ENCODE data around the gene CHAT. TPM values are rescaled to one million over a fixed set of nuclear protein-coding genes. Genes with fewer than 3 reads are reported as not detected.

CHAT gene
- total RNA-seq, 2 experiments from 2014 or later, result not detected

DNA sequence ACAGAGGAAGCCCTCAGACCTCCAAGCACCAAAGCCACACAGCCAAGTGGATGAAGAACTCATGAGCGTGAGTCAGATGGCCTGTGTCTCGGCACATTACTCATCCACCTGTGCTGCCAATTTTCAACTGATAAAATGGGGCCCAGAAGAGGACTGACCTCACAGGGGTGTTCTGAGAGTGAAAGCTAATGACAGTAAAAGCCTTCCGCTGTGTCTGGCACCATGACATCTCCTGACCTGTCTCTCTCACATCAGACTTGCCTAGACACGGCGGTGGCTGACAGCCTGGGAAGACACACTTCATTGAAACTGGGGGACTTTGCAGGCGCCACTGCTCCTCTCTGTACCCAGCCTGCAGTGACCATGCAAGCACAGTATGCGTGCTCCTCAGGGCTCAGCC, 12.0 kb upstream of the CHAT start:
- intact Hi-C loops (cut with DNase I, micrococcal nuclease), result no loop called here
- ATAC-seq (ENCODE audit: poor library complexity) (no peak), DNase-seq (peak in 1 of 14 experiments; percentile 7)
- peaks cover 16 to 20% of the 10 kb centered on the region in 2 experiments for H3K27me3 ChIP-seq (ENCODE audit: control insufficient read depth in 1 of 2, insufficient read depth in 2 of 2, low read length in 2 of 2)
- H3K4me1 ChIP-seq (ENCODE audit: insufficient read depth, low read length), result no peaks in the 10 kb centered on the region
- Mint-ChIP-seq H3K9me3 (no peaks in the 10 kb centered on the region), H3K4me3 (no peak overlapping the region), H3K27me3 (peaks cover 85% of the 10 kb centered on the region), H3K27ac (no peak overlapping the region), H3K36me3 (ENCODE audit: low read depth) (no peaks in the 10 kb centered on the region), H3K4me1 (ENCODE audit: low read depth) (peaks cover 3% of the 10 kb centered on the region)
- H3K4me3 ChIP-seq (ENCODE audit: low read length), result no peak overlapping the region
- no peaks in the 10 kb centered on the region for H3K36me3 ChIP-seq (ENCODE audit: insufficient read depth, low read length)
- TF ChIP-seq, protein P1, sequence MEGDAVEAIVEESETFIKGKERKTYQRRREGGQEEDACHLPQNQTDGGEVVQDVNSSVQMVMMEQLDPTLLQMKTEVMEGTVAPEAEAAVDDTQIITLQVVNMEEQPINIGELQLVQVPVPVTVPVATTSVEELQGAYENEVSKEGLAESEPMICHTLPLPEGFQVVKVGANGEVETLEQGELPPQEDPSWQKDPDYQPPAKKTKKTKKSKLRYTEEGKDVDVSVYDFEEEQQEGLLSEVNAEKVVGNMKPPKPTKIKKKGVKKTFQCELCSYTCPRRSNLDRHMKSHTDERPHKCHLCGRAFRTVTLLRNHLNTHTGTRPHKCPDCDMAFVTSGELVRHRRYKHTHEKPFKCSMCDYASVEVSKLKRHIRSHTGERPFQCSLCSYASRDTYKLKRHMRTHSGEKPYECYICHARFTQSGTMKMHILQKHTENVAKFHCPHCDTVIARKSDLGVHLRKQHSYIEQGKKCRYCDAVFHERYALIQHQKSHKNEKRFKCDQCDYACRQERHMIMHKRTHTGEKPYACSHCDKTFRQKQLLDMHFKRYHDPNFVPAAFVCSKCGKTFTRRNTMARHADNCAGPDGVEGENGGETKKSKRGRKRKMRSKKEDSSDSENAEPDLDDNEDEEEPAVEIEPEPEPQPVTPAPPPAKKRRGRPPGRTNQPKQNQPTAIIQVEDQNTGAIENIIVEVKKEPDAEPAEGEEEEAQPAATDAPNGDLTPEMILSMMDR (IDR thresholded peaks at IDR 0.05), result no peak
- no peak overlapping the region for H3K27ac ChIP-seq (ENCODE audit: low read depth in 1 of 2, low read length in 2 of 2)
- ChIA-PET POLR2A (no interaction called here), CTCF (no interaction called here)
- peaks cover 0 to 11% of the 10 kb centered on the region in 2 experiments for H3K9me3 ChIP-seq (ENCODE audit: control insufficient read depth in 1 of 2, insufficient read depth in 1 of 2, low read length in 2 of 2)

- Mint-ChIP-seq H3K36me3 (ENCODE audit: low read depth) (no peaks in the 10 kb centered on the region), H3K4me3 (no peak overlapping the region), H3K9me3 (no peaks in the 10 kb centered on the region), H3K27ac (no peak overlapping the region), H3K27me3 (peaks cover 85% of the 10 kb centered on the region), H3K4me1 (ENCODE audit: low read depth) (peaks cover 5% of the 10 kb centered on the region)
- ATAC-seq (ENCODE audit: poor library complexity), result no peak
- Histone ChIP-seq H3K27ac (ENCODE audit: low read depth in 1 of 2, low read length in 2 of 2) (no peak overlapping the region), H3K36me3 (ENCODE audit: insufficient read depth, low read length) (no peaks in the 10 kb centered on the region), H3K27me3 (ENCODE audit: control insufficient read depth in 1 of 2, insufficient read depth in 2 of 2, low read length in 2 of 2) (peaks cover 19 to 25% of the 10 kb centered on the region in 2 experiments), H3K4me1 (ENCODE audit: insufficient read depth, low read length) (peaks cover 5% of the 10 kb centered on the region), H3K9me3 (ENCODE audit: control insufficient read depth in 1 of 2, insufficient read depth in 1 of 2, low read length in 2 of 2) (peaks cover 0 to 16% of the 10 kb centered on the region in 2 experiments), H3K4me3 (ENCODE audit: low read length) (no peak overlapping the region)
- DNase-seq, result no peak
- ChIA-PET CTCF (no interaction called here), POLR2A (no interaction called here)
- intact Hi-C loops (cut with DNase I, micrococcal nuclease), result no loop called here
- TF ChIP-seq, protein P1 (IDR thresholded peaks at IDR 0.05), result no peak
Measured at GRCh38 chr10:49602380-49603023, 11.3 kb upstream of the CHAT start.

- peaks cover 5% of the 10 kb centered on the region for H3K4me1 Mint-ChIP-seq (ENCODE audit: low read depth)
- no peaks in the 10 kb centered on the region for H3K36me3 ChIP-seq (ENCODE audit: insufficient read depth, low read length)
- DNase-seq (peak in 1 of 14 experiments; percentile 12), ATAC-seq (ENCODE audit: poor library complexity) (no peak)
- peaks cover 89% of the 10 kb centered on the region for H3K27me3 Mint-ChIP-seq
- ChIA-PET CTCF (no interaction called here), POLR2A (no interaction called here)
- H3K36me3 Mint-ChIP-seq (ENCODE audit: low read depth), result no peaks in the 10 kb centered on the region
- H3K27me3 ChIP-seq (ENCODE audit: control insufficient read depth in 1 of 2, insufficient read depth in 2 of 2, low read length in 2 of 2), result peaks cover 38 to 45% of the 10 kb centered on the region in 2 experiments
- H3K9me3 Mint-ChIP-seq, result no peaks in the 10 kb centered on the region
- H3K4me3 Mint-ChIP-seq, result no peak overlapping the region
- no peak overlapping the region for H3K27ac Mint-ChIP-seq
- peaks cover 0 to 28% of the 10 kb centered on the region in 2 experiments for H3K9me3 ChIP-seq (ENCODE audit: control insufficient read depth in 1 of 2, insufficient read depth in 1 of 2, low read length in 2 of 2)
- H3K27ac ChIP-seq (ENCODE audit: low read depth in 1 of 2, low read length in 2 of 2), result no peak overlapping the region
- TF ChIP-seq, protein P1 (IDR thresholded peaks at IDR 0.05), result no peak
- no peak overlapping the region for H3K4me3 ChIP-seq (ENCODE audit: low read length)
- intact Hi-C loops (cut with DNase I, micrococcal nuclease), result no loop called here
- peaks cover 5% of the 10 kb centered on the region for H3K4me1 ChIP-seq (ENCODE audit: insufficient read depth, low read length)
Measured at GRCh38 chr10:49605216-49605938, 8.5 kb upstream of the CHAT start.

Data from CD4-positive, alpha-beta T cell (primary cell).